Uterus (tissue), 4 donors: ENCODE measurements around the gene ZNF629. TPM values are rescaled to one million over a fixed set of nuclear protein-coding genes. Genes with fewer than 3 reads are reported as not detected.

Source experiments
- DNase-seq, 2 donors: peaks; one replicate each; pipeline ENCODE4 v3.0.0-alpha.2; 2019 to 2020
- H3K27ac ChIP-seq, 2 donors: fragments of 200-600 bp; sonication (generic); 1 replicate in 1 of 2; 2 replicates in 1 of 2; pipeline ENCODE4 v1.5.1; 2016 to 2018
- H3K27me3 ChIP-seq, 2 donors: fragments of 200-600 bp; sonication (generic); one replicate each; pipeline ENCODE4 v1.5.1; 2018 to 2019; ENCODE audit warnings: control low read depth in 1 of 2
- H3K36me3 ChIP-seq, 2 donors: fragments of 200-600 bp; sonication (generic); one replicate each; pipeline ENCODE4 v1.5.1; 2019; ENCODE audit warnings: control low read depth in 1 of 2
- H3K4me1 ChIP-seq, 2 donors: fragments of 200-600 bp; sonication (generic); one replicate each; pipeline ENCODE4 v1.5.1; 2018 to 2019; ENCODE audit warnings: control low read depth in 1 of 2
- H3K4me3 ChIP-seq, 2 donors: fragments of 200-600 bp; sonication (generic); 1 replicate in 1 of 2; 2 replicates in 1 of 2; pipeline ENCODE4 v1.5.1; 2018 to 2019; ENCODE audit warnings: mild to moderate bottlenecking in 1 of 2
- H3K9me3 ChIP-seq, 2 donors: fragments of 200-600 bp; sonication (generic); one replicate each; pipeline ENCODE4 v1.5.1; 2019; ENCODE audit warnings: control low read depth in 1 of 2
- POLR2A ChIP-seq, 2 donors: fragments of 450-650 bp; IDR thresholded peaks; one replicate each; pipeline ENCODE4 v1.6.1; 2016; ENCODE audit warnings: antibody characterized with exemption in 2 of 2, mild to moderate bottlenecking in 1 of 2, moderate library complexity in 1 of 2
- intact Hi-C: fragments of 100-400 bp; cut with DNase I; formaldehyde crosslinking; loops from one replicate; pipeline ENCODE4 v1.15.1; 2023; ENCODE audit warnings: low total_unique reads
- total RNA-seq, 4 donors: library from RNA; depleted of rRNA in 3 of 4; stranded (reverse); fragments of >200 nt in 3 of 4; gene quantifications; one replicate each; pipeline versions ENCODE4 v1.1.0 to v1.2.4, GENCODE V29; 2014 to 2023
- TF ChIP-seq, protein P1 (sequence below), 4 experiments: fragments of 200-600 bp in 2 of 4; fragments of 450-650 bp in 2 of 4; sonication (generic) in 2 of 4; IDR thresholded peaks; one replicate each; pipeline ENCODE4 v1.5.1; 2016 to 2019; ENCODE audit warnings: antibody characterized with exemption in 4 of 4, mild to moderate bottlenecking in 2 of 4, moderate library complexity in 1 of 4
- donor health status: DM: yes; HTN: yes; CAD: no.

Gene ZNF629
- total RNA-seq, 4 donors from 2014 or later, result 5.4 to 25.5 (median 10.7) TPM

DNA sequence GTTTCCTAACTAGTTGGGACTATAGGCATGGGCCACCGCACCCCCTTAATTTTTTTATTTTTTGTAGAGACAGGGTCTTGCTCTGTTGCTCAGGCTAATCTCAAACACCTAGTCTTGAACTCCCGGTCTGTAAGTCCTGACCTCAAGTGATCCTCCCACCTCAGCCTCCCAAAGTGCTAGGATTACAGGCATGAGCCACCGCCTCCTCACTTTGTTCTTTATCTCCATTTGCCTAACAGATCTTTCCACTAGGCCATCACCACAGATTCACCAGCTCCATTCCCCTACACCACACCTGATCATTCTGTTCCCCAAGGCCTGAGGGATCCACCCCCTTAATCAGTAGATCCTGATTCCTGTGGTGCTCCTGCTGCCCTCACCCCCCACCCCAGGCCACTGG, 7.6 kb upstream of the ZNF629 start:
- no peaks in the 10 kb centered on the region for H3K4me1 ChIP-seq
- no peak overlapping the region for H3K27ac ChIP-seq
- TF ChIP-seq POLR2A (IDR thresholded peaks at IDR 0.05), result no peak
- TF ChIP-seq, protein P1, sequence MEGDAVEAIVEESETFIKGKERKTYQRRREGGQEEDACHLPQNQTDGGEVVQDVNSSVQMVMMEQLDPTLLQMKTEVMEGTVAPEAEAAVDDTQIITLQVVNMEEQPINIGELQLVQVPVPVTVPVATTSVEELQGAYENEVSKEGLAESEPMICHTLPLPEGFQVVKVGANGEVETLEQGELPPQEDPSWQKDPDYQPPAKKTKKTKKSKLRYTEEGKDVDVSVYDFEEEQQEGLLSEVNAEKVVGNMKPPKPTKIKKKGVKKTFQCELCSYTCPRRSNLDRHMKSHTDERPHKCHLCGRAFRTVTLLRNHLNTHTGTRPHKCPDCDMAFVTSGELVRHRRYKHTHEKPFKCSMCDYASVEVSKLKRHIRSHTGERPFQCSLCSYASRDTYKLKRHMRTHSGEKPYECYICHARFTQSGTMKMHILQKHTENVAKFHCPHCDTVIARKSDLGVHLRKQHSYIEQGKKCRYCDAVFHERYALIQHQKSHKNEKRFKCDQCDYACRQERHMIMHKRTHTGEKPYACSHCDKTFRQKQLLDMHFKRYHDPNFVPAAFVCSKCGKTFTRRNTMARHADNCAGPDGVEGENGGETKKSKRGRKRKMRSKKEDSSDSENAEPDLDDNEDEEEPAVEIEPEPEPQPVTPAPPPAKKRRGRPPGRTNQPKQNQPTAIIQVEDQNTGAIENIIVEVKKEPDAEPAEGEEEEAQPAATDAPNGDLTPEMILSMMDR (IDR thresholded peaks at IDR 0.05), result no peak
- no peaks in the 10 kb centered on the region for H3K9me3 ChIP-seq
- H3K36me3 ChIP-seq, result no peaks in the 10 kb centered on the region
- H3K27me3 ChIP-seq, result no peaks in the 10 kb centered on the region
- intact Hi-C loops, result no loop called here
- no peak overlapping the region for H3K4me3 ChIP-seq
- DNase-seq, result no peak

DNA sequence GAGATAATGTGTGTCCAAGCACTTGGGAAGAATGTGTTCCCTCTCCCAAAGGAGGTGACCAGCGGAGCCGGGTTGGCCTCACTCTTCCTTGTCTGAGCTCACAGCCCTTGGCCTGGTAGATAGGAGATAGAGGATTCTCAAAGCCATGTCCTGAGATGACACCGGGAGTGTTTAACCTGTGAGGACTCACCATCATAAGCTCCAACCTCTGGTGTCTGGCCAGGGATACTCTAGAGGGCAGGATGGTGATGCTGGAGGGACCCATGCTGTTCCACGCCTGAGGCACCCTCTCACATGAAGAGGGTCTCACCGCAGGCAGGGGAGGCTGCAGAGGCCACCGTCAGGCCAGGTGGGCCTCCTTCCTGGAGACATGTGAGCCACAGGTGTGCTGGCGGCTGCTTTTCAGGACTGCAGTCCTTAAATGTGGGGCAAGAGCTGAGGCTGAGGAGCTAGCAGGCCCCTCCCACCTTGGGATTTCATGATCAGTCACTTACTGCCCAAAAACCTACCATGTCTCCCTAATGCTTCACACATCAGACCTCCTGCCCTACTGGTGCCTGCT, 6.6 kb upstream of the ZNF629 start:
- H3K27me3 ChIP-seq, result no peaks in the 10 kb centered on the region
- H3K9me3 ChIP-seq, result no peaks in the 10 kb centered on the region
- H3K36me3 ChIP-seq, result no peaks in the 10 kb centered on the region
- no peak for TF ChIP-seq POLR2A (IDR thresholded peaks at IDR 0.05)
- TF ChIP-seq, protein P1 (IDR thresholded peaks at IDR 0.05), result no peak
- no peak overlapping the region for H3K4me3 ChIP-seq
- intact Hi-C loops, result no loop called here
- no peaks in the 10 kb centered on the region for H3K4me1 ChIP-seq
- H3K27ac ChIP-seq, result no peak overlapping the region
- DNase-seq, result no peak

GRCh38 chr16:30787613-30788378, 791 bp upstream of the ZNF629 start:
- H3K36me3 ChIP-seq, result no peaks in the 10 kb centered on the region
- H3K27me3 ChIP-seq, result no peaks in the 10 kb centered on the region
- H3K9me3 ChIP-seq, result no peaks in the 10 kb centered on the region
- H3K27ac ChIP-seq, result peak overlapping the region; percentile 84 to 90
- TF ChIP-seq, protein P1 (IDR thresholded peaks at IDR 0.05), result no peak
- TF ChIP-seq POLR2A (IDR thresholded peaks at IDR 0.05), result no peak
- intact Hi-C loops, result no loop called here
- no peak for DNase-seq
- H3K4me3 ChIP-seq, result peak overlapping the region; percentile 78 to 80
- peaks cover 8 to 10% of the 10 kb centered on the region in 2 donors for H3K4me1 ChIP-seq

- intact Hi-C loops, result no loop called here
- peaks cover 8 to 10% of the 10 kb centered on the region in 2 donors for H3K4me1 ChIP-seq
- H3K9me3 ChIP-seq, result no peaks in the 10 kb centered on the region
- H3K27me3 ChIP-seq, result no peaks in the 10 kb centered on the region
- peak overlapping the region; percentile 78 to 80 for H3K4me3 ChIP-seq
- H3K36me3 ChIP-seq, result no peaks in the 10 kb centered on the region
- peak overlapping the region; percentile 84 to 90 for H3K27ac ChIP-seq
- TF ChIP-seq POLR2A (IDR thresholded peaks at IDR 0.05), result no peak
- DNase-seq, result peak in 1 of 2 donors; percentile 39
These were observed 680 bp downstream of the ZNF629 start for GRCh38 chr16:30786115-30786935.

DNA sequence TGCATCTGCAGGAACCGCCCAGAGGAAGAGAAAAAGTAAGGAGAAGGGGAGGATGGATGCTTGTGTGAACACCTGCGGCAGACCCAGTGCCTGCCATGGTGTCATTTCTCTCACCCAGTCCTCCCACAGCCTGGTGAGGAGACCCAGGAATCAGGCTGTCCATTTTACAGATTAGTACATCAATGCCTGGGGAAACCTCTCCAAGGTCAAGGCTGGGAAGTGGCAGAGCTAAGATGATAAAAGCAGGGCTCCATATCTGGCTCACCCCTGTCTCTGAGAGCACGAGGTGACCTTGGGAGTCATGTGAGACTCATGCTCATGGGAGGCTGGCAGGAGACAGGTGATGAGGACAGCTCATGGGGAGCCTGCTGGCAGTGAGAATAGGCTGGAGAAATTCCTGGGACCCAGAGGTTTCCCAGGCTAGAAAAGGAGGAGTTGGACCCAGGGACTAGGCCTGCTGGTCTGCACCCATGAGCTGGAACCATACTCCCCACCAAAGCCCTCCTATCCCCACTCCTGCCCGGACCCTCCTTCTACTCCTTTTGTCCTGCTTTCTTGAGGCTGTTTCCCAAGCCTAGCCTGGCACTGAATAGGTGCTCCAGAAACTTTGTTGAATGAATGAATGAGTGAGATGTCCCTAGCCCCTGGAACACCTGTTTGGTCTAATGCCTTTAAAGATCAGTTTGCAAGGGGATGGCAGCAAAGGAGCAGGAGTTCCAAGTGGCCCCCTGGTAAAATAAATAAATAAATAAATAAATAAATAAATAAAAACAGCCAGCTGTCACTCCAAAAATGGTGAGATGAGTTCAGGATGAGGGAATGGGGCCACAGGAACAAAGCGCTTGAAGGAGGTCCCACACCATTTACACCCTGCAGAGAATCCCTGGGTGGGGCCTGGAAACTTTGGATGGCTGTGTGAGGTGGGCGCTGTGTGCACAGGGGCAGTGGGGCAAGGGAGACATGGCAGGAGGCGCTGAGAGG, 1.6 kb downstream of the ZNF629 start:
- TF ChIP-seq POLR2A (IDR thresholded peaks at IDR 0.05), result no peak
- TF ChIP-seq, protein P1 (IDR thresholded peaks at IDR 0.05), result no peak
- Histone ChIP-seq H3K4me3 (peak overlapping the region; percentile 78 to 80), H3K4me1 (peaks cover 8 to 10% of the 10 kb centered on the region in 2 donors), H3K36me3 (no peaks in the 10 kb centered on the region), H3K27me3 (no peaks in the 10 kb centered on the region), H3K9me3 (no peaks in the 10 kb centered on the region), H3K27ac (no peak overlapping the region)
- no peak for DNase-seq
- intact Hi-C loops, result no loop called here
